AML-193 (cell line): Measurements from ENCODE around the gene SSH2.
"Not testable (repeated sequence)": the region's sequence is repeated elsewhere in the genome, so short reads cannot be mapped to it uniquely, and the experiment has no call there.

Experiments used
- DNase-seq, 2 experiments: peaks; one replicate each; lab custom pipeline; 2025; lab: John Stamatoyannopoulos, UW

SSH2 gene, protein sequence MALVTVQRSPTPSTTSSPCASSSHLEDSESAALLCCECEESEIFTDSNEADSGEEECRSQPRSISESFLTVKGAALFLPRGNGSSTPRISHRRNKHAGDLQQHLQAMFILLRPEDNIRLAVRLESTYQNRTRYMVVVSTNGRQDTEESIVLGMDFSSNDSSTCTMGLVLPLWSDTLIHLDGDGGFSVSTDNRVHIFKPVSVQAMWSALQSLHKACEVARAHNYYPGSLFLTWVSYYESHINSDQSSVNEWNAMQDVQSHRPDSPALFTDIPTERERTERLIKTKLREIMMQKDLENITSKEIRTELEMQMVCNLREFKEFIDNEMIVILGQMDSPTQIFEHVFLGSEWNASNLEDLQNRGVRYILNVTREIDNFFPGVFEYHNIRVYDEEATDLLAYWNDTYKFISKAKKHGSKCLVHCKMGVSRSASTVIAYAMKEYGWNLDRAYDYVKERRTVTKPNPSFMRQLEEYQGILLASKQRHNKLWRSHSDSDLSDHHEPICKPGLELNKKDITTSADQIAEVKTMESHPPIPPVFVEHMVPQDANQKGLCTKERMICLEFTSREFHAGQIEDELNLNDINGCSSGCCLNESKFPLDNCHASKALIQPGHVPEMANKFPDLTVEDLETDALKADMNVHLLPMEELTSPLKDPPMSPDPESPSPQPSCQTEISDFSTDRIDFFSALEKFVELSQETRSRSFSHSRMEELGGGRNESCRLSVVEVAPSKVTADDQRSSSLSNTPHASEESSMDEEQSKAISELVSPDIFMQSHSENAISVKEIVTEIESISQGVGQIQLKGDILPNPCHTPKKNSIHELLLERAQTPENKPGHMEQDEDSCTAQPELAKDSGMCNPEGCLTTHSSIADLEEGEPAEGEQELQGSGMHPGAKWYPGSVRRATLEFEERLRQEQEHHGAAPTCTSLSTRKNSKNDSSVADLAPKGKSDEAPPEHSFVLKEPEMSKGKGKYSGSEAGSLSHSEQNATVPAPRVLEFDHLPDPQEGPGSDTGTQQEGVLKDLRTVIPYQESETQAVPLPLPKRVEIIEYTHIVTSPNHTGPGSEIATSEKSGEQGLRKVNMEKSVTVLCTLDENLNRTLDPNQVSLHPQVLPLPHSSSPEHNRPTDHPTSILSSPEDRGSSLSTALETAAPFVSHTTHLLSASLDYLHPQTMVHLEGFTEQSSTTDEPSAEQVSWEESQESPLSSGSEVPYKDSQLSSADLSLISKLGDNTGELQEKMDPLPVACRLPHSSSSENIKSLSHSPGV (N-terminal part only)

DNA sequence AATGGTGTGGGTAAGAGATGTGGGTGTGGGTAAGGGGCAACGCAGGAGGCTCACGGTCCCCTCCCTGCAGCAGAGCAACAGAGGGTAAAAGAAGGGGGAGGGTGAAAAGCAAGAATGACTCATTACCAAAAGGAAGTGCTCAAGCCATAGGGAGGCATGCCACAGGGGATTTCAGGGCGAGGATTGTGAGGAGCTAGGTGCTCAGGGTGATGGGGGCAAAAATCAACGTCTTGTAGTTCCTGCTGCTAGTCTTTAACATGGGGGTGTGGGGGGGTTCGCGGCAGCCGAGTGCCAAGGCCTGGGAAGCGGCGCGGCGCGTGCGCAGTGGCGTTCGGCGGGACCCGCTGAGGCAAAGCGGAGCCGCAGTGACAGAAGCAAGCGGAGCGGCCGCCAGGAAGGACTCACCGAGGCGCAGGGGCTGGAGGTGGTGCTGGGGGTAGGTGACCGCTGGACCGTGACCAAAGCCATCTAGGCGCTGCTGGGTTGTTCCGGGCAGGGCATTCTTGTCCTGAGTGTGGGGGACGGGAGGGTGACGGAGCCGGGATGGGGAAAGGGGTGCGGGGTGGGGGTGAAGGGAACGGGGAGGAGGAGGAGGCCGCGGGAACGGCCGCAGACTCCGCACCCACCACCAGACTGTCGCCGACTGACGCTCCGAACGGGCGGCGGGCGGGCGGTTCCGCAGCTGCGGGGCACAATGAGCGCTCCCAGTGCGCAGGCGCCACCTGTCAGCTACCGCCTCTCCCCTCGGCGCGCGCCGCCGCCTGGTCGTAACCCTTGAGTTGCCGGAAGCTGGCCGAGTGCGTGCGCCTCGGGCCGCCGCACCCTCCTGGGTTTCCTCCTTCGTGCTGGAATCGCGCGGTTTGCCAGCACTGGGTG is at the start of gene SSH2:
Gene SSH2, minus strand, starts transcription at position 696 of the 876 bp plus-strand sequence. Its CDS starts 228 bp downstream, at position 468.
- peak; percentile 90 to 93 for DNase-seq

DNA sequence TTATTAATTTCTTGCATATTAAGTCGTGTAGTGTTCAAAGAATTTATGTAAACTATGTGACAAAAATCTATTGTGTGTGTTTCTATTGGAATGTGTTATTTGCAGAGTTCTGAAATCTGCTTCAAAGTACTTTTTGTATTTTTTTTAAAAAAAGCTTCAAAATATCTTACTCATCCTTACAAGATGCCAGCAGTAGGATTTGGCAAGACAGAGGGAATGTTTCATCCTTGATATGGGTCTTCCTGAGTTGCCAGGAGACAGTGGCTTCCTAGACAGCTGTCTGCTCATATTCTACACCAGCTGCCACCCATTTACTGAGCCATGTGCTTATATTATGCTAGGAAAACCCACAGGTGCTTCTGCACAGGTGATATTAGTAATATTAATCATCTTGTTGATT is 47.8 kb upstream of the SSH2 start:
- DNase-seq, result no peak

DNA sequence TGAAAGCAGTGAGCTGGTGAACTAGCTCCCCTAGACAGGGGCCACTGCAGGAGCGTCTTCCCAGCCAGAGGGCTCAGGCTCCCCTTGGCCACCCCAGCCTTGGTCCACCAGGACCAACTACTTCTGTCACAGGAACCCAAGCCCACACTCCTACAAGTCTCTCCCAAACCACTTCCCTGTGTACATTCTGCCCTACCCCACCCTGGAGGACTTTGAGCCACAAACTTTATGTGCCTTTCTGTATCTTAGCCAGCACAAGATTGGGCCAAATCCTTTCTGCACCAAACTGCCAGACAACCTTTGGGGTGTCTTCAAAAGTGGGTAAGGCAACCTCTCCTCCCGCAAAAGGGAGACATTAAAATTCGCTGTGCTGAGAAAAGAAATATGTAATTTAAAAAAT is 43.0 kb upstream of the SSH2 start:
- no peak for DNase-seq

DNA sequence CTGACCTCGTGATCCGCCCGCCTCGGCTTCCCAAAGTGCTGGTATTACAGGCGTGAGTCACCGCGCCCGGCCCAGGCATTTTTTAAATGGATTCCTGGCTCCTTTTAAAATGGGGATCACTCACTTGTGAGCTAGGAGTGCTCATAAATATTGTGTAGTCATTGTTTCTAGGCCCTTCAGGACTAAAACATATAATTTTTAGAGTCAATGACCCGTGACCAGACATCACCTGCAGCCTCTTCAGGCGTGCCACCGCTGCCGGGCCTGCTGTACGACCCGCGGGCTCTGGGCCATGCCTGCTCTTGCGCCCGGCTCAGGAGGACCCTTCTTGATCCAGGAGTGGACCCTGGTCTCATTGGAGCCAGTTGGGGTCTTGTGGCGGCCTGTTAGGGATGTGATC is 42.2 kb upstream of the SSH2 start:
- no peak for DNase-seq

DNA sequence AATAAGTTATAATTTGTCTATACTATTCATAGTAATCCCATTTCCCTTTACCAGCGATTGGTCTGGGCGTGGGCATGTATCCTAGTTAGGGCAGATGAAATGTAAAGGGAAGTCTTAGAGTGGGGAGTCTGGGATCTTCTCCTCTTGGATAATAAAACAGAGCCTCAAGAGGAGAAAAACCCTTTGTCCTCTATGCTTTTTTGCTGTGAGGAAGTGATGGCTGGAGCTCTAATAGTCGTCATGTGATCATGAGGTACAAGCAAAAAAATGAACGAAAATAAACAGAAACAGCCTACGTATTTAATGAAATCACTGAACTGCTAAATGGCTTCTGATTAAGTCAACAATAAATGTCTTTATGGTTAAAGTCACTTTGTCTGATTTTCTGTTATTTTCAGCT is 38.2 kb upstream of the SSH2 start:
- DNase-seq, result no peak

DNA sequence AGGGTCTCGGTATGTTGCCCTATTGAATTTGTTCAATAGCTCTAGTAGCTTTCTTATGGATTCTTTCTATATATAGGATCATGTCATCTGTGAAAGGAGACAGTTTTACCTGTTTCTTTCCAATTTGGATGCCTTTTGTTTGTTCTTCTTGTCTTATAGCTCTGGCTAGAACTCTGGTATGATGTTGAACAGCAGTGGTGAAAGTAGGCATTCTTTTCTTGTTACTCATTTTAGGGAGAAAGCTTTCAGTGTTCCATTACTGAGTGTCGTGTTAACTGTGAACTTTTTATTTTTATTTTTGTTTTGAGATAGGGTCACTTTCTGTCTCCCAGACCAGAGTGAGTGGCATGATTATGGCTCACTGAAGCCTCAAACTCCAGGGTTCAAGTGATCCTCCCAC is 32.6 kb upstream of the SSH2 start:
- DNase-seq, result no peak

DNA sequence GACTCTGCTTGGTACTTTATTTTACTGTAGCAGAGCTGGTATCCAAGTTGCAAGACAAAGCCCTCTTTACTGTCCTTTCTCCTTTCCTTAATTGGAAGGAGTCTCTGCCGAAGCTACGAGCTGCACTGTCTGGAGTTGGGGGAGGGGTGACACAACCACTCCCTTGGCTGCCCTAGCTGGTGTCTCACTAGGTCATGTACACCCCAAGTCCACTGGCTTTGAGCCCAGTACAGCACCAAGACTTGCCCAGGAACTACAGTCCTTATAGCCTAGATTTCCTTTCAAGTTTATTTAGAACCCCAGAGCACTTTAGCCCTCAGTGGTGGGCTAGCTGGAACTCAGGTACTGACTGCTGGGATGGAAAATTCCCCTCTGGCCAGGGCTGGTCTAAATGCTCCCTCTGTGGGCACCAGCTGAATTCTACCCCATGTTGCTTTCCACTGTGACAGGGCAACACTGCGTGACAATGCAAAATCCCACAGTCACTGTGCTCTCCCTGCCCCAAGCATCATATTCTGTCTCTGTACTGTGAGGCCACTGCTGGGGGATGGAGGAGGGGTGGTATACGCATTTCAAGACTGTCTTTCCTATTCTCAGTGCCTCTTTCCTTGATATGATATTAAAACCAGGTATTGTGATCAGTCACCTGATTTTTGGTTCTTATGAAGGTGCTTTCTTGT is 29.8 kb upstream of the SSH2 start:
- no peak for DNase-seq

DNA sequence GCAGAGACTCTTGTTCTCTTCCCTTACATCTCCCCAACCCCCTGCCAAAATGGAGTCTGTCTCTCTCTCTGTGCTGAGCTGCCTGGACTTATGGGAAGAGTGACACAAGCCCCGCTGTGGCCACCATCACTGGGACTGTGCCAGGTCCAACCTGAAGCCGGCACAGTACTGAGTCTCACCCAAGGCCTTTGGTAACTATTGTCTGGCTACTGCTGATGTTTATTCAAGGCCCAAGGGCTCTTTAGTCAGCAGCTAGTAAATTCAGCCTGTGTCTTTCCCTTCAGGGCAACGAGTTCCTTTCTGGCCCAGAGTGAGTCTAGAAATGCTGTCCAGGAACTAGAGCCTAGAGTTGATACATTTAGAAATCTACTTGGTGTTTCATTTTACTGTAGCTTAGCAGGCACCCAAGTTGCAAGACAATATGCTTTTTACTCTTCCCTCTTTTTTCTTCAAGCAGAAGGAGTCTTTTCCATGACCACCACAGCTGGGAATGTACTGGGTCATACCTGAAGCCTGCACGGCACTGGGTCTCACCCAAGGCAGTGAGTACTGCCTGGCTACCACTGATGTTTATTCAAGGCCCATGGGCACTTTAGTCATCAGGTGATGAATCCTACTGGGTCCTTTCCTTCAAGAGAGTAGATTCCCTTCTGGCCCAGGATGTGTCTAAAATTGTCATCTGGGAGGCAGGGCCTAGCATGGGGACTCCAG is 29.1 kb upstream of the SSH2 start:
- no peak for DNase-seq

DNA sequence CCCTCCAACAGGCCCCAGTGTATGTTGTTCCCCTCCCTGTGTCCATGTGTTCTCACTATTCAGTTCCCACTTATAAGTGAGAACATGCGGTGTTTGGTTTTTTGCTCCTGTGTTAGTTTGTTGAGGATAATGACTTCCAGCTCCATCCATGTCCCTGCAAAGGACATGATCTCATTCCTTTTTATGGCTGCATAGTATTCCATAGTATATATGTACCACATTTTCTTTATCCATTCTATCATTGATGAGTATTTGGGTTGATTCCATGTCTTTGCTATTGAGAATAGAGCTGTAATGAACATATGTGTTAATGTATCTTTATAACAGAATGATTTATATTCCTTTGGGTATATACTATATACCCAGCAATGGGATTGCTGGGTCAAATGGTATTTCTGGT is 27.5 kb upstream of the SSH2 start:
- DNase-seq, result not testable (repeated sequence)

DNA sequence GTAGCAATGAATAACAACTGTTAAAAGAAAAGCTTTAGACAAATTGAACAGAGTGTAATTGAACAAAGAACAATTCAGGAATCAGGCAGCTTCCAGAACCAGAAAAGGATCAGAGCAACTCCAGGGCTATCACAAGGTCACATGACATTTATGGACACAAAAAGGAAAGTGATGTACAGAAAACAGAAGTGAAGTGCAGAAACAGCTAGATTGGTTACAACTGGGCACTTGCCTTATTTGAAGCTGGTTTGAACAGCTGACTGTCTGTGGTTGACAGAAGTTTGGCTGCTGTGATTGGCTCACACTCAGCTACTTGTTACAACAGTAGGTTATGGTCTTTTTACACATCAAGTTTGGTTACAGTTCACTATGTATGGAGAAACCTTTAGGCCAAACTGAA is 26.2 kb upstream of the SSH2 start:
- DNase-seq, result no peak

DNA sequence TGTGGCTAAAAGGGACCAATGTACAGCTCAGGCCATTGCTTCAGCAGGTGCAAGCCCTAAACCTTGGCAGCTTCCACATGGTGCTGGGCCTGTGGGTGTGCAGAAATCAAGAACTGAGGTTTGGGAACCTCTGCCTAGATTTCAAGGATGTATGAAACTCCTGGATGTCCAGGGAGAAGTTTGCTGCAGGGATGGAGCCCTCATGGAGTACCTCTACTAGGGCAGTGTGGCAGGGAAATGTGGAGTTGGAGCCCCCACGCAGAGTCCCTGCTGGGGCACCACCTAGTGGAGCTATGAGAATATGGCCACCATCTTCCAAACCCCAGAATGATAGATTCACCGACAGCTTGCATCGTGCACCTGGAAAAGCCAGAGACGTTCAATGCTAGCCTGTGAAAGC is 24.4 kb upstream of the SSH2 start:
- no peak for DNase-seq

DNA sequence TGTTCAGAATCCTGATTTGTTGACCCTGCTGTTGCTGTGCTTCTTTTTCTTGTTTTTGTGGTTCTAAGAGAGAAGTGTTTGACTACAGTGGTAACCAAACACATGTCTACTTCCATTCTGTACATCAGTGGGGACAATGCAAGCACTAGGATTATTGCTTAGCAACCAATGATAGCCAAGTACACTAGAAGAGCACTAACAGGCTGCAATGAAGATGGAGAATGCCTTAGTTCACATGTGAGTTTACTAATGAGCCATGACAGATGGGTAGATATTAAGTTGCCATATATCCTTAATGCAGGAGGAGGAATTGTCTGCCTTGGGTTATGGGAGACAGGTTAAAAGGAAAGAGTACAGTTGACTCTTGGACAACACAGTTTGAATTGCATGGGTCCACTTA is 19.7 kb upstream of the SSH2 start:
- peak in 1 of 2 experiments; percentile 16 for DNase-seq

DNA sequence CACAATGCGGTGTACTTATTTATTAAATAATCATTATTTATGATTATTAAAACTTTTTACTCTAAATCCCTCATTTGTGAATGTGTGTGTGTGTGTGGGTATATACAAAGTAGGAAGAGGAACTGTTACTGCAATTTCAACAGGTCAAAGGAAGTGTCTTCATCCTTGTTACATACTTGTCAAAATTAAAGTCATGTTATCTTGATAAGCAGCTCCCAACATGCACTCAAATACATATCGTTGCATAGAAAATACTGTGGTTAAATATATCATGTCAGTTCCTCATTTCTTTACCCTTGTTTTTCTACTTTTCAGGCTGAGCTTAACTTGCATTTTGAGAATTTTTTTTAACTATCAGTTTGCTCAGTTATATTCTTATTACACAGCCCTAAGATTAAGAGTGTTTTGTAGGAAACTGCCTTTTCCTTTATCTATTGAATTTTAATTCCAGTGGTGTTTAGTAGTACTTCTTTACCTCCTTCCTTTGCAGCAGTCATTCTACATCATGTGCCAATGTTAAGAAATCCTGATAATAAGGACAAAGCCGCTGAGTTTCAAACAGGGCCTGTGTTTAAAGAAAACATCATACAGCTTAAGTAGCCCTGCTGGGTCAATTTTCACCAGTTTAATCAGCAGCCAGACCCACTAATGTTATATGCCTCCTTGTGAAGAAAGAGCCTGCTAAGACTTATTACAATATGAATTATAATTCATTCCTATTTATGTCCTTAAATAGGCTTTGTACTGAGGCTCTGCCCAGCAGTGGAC is 18.6 kb upstream of the SSH2 start:
- peak; percentile 97 to 98 for DNase-seq

DNA sequence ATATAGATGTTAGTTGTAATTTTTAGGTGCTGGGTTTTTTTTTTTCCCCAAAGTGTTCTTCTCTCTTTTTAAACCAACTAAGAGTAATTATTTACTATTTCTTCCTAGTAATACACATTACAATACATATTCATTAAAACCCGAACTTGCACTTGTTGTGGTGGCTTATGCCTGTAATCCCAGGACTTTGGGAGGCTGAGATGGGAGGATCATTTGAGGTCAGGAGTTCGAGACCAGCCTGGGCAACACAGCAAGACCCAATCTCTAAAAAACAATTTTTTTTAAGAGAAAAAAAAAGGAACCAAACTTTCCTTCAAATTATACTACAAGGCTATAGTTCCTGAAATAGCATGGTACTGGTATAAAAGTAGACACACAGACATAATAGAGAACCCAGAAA is 15.3 kb upstream of the SSH2 start:
- no peak for DNase-seq

DNA sequence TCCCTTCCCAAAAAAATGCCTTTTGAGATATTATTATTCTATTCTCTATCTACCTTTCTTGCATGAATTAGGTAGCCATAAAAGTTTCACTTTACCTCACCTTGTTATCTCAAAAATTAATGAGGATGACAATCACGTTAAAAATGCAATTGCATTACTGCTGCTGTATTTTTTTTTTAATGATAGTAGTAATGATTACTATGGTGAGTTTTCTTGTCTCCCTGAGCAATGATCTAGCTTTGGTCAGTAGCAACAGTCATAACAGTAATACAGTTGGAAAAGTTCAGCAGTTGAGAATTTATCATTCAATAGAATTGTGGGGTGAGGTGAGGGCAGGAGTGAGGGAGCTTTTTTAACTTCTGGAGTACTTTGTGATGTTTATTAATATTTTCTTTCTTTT is 11.3 kb upstream of the SSH2 start, which contains the start of gene EFCAB5:
Gene EFCAB5, plus strand, starts transcription at position 301 of the 400 bp plus-strand sequence. CDS start 163 bp downstream, outside the sequence.
- DNase-seq, result no peak

DNA sequence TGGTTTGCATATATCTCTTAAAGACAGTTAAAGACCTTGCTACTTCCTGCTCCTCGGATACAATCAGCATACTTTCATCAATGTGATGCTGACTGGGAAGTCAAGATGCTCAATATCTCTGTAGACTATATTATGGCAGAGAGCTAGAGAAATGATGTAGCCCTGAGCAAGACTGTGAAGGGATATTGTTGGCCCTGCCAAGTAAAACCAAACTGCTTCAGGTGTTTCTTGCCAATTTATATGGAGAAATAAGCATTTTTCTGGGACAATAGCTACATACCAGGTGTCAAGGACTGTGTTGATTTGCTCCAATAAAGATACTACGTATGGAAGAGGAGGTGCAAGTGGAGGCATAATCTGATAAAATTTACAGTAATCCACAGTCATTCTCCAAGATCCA is 6.7 kb upstream of the SSH2 start:
- DNase-seq, result no peak

DNA sequence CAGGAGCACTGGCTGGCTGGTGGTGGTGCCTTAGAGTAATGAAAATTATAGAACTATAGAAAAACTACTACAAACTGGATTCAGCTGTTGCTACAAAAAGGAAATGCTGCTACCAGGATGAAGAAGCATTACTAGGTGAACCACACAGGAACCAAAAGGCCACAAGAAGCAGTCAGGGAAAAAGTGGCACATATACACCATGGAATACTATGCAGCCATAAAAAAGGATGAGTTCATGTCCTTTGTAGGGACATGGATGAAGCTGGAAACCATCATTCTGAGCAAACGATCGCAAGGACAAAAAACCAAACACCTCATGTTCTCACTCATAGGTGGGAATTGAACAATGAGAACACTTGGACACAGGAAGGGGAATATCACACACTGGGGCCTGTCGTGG is 5.9 kb upstream of the SSH2 start:
- DNase-seq, result not testable (repeated sequence)

DNA sequence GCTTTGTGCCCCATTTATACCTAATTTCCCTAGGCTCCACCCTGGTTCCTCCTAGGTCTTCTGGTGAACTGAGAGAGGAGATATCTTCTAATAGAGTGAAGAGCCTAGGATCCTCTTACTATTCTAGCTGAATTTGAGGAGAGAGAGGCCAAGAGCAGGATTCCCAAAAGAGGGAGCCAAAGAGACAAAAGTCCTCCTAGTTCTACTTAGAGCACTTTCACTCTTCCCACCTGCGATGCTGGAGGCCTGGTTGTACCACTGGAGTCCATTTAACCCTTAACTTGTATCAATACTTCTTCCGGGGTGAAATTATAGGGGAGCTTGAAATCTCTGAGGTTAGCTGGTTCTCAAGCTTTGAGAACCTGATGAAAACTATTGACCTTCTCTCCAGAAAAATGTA is 3.4 kb upstream of the SSH2 start:
- DNase-seq, result no peak
